MM.1S (cell line): Measurements from ENCODE around the gene MAP3K13.
"Not testable (repeated sequence)": the region's sequence is repeated elsewhere in the genome, so short reads cannot be mapped to it uniquely, and the experiment has no call there.

ENCODE experiments used
- DNase-seq: peaks from one replicate; pipeline ENCODE4 v3.0.0-alpha.2; 2015
- H2AFZ ChIP-seq: fragments of 300-600 bp; sonication (generic); 2 replicates; pipeline ENCODE4 v1.6.0; 2016; ENCODE audit warnings: antibody characterized with exemption, low read length
- H3F3A ChIP-seq: fragments of 300-600 bp; sonication (generic); 2 replicates; pipeline ENCODE4 v1.6.1; 2016; ENCODE audit warnings: mild to moderate bottlenecking, antibody characterized with exemption, low read length, moderate library complexity, mixed read lengths; ENCODE audit not compliant: insufficient read depth
- H3K27ac ChIP-seq: fragments of 300-600 bp; sonication (generic); 2 replicates; pipeline ENCODE4 v1.5.1; 2016; ENCODE audit warnings: mild to moderate bottlenecking, low read length
- H3K27me3 ChIP-seq: fragments of 300-600 bp; sonication (generic); replicated peaks from 2 replicates; pipeline ENCODE4 v1.6.0; 2016; ENCODE audit warnings: low read length; ENCODE audit not compliant: insufficient read depth
- H3K36me3 ChIP-seq: fragments of 300-600 bp; sonication (generic); replicated peaks from 2 replicates; pipeline ENCODE4 v1.6.1; 2016; ENCODE audit warnings: mild to moderate bottlenecking, low read length, mixed read lengths; ENCODE audit not compliant: insufficient read depth
- H3K4me1 ChIP-seq: fragments of 300-600 bp; sonication (generic); 2 replicates; pipeline ENCODE4 v1.6.1; 2016; ENCODE audit warnings: low read length, mixed read lengths
- H3K4me2 ChIP-seq: fragments of 300-600 bp; sonication (generic); 2 replicates; pipeline ENCODE4 v1.6.0; 2016; ENCODE audit warnings: low read depth, low read length
- H3K4me3 ChIP-seq: fragments of 300-600 bp; sonication (generic); 2 replicates; pipeline ENCODE4 v1.5.1; 2016; ENCODE audit warnings: low read length, mixed read lengths
- H3K79me2 ChIP-seq: fragments of 300-600 bp; sonication (generic); 2 replicates; pipeline ENCODE4 v1.6.1; 2016; ENCODE audit warnings: mixed run types, low read length, mixed read lengths
- H3K9ac ChIP-seq: fragments of 300-600 bp; sonication (generic); 2 replicates; pipeline ENCODE4 v1.6.1; 2016; ENCODE audit warnings: low read length, mixed read lengths
- H3K9me2 ChIP-seq: fragments of 300-600 bp; sonication (generic); replicated peaks from 2 replicates; pipeline ENCODE4 v1.6.1; 2016; ENCODE audit warnings: mild to moderate bottlenecking, low read length, mixed read lengths; ENCODE audit not compliant: insufficient read depth
- H3K9me3 ChIP-seq: fragments of 300-600 bp; sonication (generic); replicated peaks from 2 replicates; pipeline ENCODE4 v1.6.1; 2016; ENCODE audit warnings: mild to moderate bottlenecking, low read length, mixed read lengths; ENCODE audit not compliant: insufficient read depth
- H4K20me1 ChIP-seq: fragments of 300-600 bp; sonication (generic); 2 replicates; pipeline ENCODE4 v1.6.1; 2016; ENCODE audit warnings: mild to moderate bottlenecking, low read length, moderate library complexity, mixed read lengths; ENCODE audit not compliant: insufficient read depth
- EZH2 ChIP-seq: fragments of 300-600 bp; sonication (generic); optimal IDR thresholded peaks from 2 replicates; pipeline ENCODE3; 2017; ENCODE audit warnings: low read depth, mild to moderate bottlenecking, antibody characterized with exemption, low read length, mixed read lengths
- EZH2phosphoT487 ChIP-seq: fragments of 300-600 bp; sonication (generic); IDR thresholded peaks from 2 replicates; pipeline ENCODE4 v1.6.1; 2018; ENCODE audit warnings: antibody characterized with exemption, low read length
- TF ChIP-seq, protein P1 (sequence below): fragments of 300-600 bp; sonication (generic); IDR thresholded peaks from 2 replicates; pipeline ENCODE4 v1.5.1; 2016; ENCODE audit warnings: antibody characterized with exemption, low read length, mixed read lengths

MAP3K13 gene

DNA sequence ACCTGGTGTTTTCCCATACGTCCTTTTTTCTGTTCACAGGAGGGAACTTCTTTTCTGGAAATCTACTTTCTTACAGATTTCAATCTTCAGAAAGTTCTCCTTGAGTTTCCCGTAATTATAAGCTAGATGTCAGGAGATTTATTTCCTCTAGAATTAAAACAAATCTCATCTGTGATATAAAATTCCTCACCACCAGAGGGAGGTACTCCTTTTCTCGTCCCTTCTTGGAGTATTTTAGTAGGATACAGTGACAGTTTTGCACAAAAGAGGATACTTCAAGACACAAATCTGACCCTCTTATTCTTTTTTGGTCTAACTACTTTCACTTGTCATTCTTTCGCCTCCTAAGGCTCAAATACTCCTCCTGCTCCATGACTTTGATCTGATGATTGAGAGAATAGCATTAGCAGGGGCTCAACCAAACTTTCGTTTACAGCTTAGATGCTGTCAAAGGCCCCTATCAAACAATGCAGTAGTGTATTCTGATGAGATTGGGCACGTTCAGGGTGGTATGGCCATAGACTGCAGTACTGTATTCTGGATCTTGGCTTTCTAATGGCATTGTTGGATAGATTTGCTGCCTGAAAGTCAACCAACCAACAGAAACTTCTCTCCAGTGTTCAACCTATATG lies 97.9 kb downstream of the MAP3K13 start:
- Histone ChIP-seq H2AFZ (no peak overlapping the region), H3K9ac (no peak overlapping the region), H3K36me3 (no peaks in the 10 kb centered on the region; the same call in 1 of the 2 replicates), H3K9me3 (no peaks in the 10 kb centered on the region), H3K4me3 (no peak overlapping the region), H3K4me2 (no peak overlapping the region), H3K9me2 (no peaks in the 10 kb centered on the region), H3K4me1 (no peaks in the 10 kb centered on the region), H3K27me3 (no peaks in the 10 kb centered on the region), H3F3A (no peaks in the 10 kb centered on the region; the same call in 1 of the 2 replicates), H4K20me1 (no peaks in the 10 kb centered on the region), H3K27ac (no peak overlapping the region), H3K79me2 (no peaks in the 10 kb centered on the region)
- TF ChIP-seq, protein P1, sequence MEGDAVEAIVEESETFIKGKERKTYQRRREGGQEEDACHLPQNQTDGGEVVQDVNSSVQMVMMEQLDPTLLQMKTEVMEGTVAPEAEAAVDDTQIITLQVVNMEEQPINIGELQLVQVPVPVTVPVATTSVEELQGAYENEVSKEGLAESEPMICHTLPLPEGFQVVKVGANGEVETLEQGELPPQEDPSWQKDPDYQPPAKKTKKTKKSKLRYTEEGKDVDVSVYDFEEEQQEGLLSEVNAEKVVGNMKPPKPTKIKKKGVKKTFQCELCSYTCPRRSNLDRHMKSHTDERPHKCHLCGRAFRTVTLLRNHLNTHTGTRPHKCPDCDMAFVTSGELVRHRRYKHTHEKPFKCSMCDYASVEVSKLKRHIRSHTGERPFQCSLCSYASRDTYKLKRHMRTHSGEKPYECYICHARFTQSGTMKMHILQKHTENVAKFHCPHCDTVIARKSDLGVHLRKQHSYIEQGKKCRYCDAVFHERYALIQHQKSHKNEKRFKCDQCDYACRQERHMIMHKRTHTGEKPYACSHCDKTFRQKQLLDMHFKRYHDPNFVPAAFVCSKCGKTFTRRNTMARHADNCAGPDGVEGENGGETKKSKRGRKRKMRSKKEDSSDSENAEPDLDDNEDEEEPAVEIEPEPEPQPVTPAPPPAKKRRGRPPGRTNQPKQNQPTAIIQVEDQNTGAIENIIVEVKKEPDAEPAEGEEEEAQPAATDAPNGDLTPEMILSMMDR = peak; percentile 44
- TF ChIP-seq EZH2 = no peak
- peak; percentile 33 for DNase-seq

DNA sequence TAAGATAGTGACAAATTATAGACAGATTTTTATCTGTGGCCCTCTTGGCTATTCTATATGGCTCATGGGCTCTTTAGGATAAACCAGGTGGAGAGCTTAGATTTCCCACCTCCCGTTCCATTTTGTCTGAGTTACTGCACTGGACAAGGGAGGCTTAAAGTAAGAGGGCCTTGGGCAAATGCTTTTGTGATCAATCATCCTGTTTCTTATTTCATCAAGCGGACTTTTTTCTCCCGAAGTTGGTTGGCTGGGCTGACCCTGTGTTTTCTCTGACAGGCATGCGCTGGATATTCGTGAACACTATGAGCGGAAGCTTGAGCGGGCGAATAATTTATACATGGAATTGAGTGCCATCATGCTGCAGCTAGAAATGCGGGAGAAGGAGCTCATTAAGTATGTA lies 102.5 kb downstream of the MAP3K13 start:
- no peak overlapping the region for H3K4me2 ChIP-seq
- no peak for TF ChIP-seq EZH2
- no peak for TF ChIP-seq EZH2phosphoT487
- TF ChIP-seq, protein P1 = no peak
- no peak overlapping the region for H2AFZ ChIP-seq
- no peak overlapping the region for H3K27ac ChIP-seq
- H3K4me3 ChIP-seq = no peak overlapping the region
- H3K4me1 ChIP-seq = no peaks in the 10 kb centered on the region
- no peaks in the 10 kb centered on the region; the same call in 1 of the 2 replicates for H3F3A ChIP-seq
- no peak for DNase-seq
- H3K9ac ChIP-seq = no peak overlapping the region
- no peaks in the 10 kb centered on the region for H3K79me2 ChIP-seq
- peaks cover 6% of the 10 kb centered on the region; the same call in 1 of the 2 replicates for H3K36me3 ChIP-seq
- H3K27me3 ChIP-seq = no peaks in the 10 kb centered on the region
- no peaks in the 10 kb centered on the region for H4K20me1 ChIP-seq
- H3K9me2 ChIP-seq = no peaks in the 10 kb centered on the region
- H3K9me3 ChIP-seq = no peaks in the 10 kb centered on the region

DNA sequence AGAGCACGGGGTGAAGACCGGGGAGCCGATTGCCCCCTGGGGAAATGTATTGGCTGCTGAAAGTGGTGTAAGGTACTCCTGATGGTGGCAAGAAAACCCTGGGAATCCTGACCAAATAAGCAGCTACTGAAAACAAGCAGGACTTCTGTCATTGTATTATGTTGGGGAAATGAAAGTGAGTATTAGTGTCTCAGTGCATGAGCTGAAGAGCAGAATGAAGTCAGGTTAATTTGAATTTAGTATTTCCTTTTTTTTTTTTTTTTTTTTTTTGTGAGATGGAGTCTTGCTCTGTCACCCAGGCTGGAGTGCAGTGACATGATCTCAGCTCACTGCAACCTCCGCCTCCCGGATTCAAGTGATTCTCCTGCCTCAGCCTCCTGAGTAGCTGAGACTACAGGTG lies 103.2 kb downstream of the MAP3K13 start:
- not testable (repeated sequence) for DNase-seq, H3F3A ChIP-seq, H3K4me1 ChIP-seq, H3K27me3 ChIP-seq, H3K4me2 ChIP-seq, H4K20me1 ChIP-seq, H3K79me2 ChIP-seq, H2AFZ ChIP-seq, H3K27ac ChIP-seq, H3K9me2 ChIP-seq, H3K4me3 ChIP-seq, H3K9me3 ChIP-seq, H3K9ac ChIP-seq, H3K36me3 ChIP-seq

DNA sequence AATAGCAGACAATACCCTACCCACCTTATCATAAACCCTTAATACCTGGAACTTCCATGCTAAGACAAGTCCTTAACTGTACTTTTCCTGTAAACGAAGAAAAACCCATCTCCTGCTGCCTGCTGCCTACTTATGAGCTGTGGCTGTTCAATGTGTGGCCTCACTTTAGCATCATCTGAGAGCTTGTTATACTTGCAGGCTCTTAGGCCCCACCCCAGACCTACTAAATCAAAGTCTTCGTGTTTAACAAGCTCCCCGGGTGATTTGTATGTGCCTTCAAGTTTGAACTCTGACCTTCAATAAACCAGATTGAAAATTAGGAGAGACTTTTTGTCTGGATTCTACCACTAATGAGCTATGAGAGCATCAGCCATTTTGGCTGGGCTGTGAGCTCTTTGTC lies 106.6 kb downstream of the MAP3K13 start:
- no peaks in the 10 kb centered on the region for H3K4me1 ChIP-seq
- H3K79me2 ChIP-seq = no peaks in the 10 kb centered on the region
- no peak overlapping the region for H3K4me3 ChIP-seq
- no peak overlapping the region for H2AFZ ChIP-seq
- H3K27me3 ChIP-seq = no peaks in the 10 kb centered on the region
- TF ChIP-seq EZH2 (no peak), EZH2phosphoT487 (no peak)
- TF ChIP-seq, protein P1 = no peak
- no peaks in the 10 kb centered on the region for H4K20me1 ChIP-seq
- no peak for DNase-seq
- no peaks in the 10 kb centered on the region for H3K9me3 ChIP-seq
- peaks cover 14% of the 10 kb centered on the region; the same call in 1 of the 2 replicates for H3K36me3 ChIP-seq
- H3F3A ChIP-seq = no peaks in the 10 kb centered on the region
- no peak overlapping the region for H3K9ac ChIP-seq
- H3K27ac ChIP-seq = no peak overlapping the region
- H3K4me2 ChIP-seq = no peak overlapping the region
- no peaks in the 10 kb centered on the region for H3K9me2 ChIP-seq
